ENCODE data around the gene ANTXRL.

- TF ChIP-seq, protein P1, sequence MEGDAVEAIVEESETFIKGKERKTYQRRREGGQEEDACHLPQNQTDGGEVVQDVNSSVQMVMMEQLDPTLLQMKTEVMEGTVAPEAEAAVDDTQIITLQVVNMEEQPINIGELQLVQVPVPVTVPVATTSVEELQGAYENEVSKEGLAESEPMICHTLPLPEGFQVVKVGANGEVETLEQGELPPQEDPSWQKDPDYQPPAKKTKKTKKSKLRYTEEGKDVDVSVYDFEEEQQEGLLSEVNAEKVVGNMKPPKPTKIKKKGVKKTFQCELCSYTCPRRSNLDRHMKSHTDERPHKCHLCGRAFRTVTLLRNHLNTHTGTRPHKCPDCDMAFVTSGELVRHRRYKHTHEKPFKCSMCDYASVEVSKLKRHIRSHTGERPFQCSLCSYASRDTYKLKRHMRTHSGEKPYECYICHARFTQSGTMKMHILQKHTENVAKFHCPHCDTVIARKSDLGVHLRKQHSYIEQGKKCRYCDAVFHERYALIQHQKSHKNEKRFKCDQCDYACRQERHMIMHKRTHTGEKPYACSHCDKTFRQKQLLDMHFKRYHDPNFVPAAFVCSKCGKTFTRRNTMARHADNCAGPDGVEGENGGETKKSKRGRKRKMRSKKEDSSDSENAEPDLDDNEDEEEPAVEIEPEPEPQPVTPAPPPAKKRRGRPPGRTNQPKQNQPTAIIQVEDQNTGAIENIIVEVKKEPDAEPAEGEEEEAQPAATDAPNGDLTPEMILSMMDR (conservative IDR thresholded peaks at IDR 0.05 in 1 of 2, IDR thresholded peaks at IDR 0.05 in 1 of 2; ENCODE audit: extremely low read depth in 1 of 2, insufficient read depth in 1 of 2, low read depth in 1 of 2, low read length in 2 of 2), result no peak
- no peak for TF ChIP-seq EZH2 (IDR thresholded peaks at IDR 0.05; ENCODE audit: borderline replicate concordance, low read length)
Measured at GRCh38 chr10:46266306-46266985, 20.4 kb upstream of the ANTXRL start.
